GM12864 (cell line): Measurements from ENCODE around the gene TNIP3.

ENCODE experiments used
- DNase-seq: peaks from one replicate; pipeline ENCODE4 v3.0.0-alpha.2; 2011; ENCODE audit warnings: low read depth
- H3K4me3 ChIP-seq: 2 replicates; pipeline ENCODE4 v1.5.1; 2011; ENCODE audit warnings: mild to moderate bottlenecking, low read depth, low read length, control low read depth
- TF ChIP-seq, protein P1 (sequence below): IDR thresholded peaks from 2 replicates; pipeline ENCODE4 v1.5.1; 2011; ENCODE audit warnings: low read depth, mild to moderate bottlenecking, moderate library complexity, low read length, control low read depth, inconsistent platforms; ENCODE audit errors: missing control alignments

Gene TNIP3

DNA sequence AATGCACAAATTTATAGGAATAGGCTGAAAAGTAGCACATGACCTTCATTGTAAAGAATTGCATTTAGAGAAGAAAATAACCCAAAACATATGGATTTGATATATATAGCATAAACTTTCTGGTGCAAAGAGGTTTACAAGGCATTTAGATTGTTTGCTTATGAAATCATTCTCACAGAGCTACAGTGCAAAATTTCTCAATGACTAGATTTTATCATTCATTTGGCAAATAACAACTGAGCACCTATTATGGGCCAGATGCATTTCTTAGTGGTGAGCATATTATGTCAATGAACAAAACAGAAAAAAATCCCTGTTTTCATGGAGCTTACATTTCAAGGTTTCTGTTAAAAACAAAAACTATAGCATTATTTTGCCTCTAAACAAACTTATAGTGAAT lies 34.1 kb upstream of the TNIP3 start:
- TF ChIP-seq, protein P1, sequence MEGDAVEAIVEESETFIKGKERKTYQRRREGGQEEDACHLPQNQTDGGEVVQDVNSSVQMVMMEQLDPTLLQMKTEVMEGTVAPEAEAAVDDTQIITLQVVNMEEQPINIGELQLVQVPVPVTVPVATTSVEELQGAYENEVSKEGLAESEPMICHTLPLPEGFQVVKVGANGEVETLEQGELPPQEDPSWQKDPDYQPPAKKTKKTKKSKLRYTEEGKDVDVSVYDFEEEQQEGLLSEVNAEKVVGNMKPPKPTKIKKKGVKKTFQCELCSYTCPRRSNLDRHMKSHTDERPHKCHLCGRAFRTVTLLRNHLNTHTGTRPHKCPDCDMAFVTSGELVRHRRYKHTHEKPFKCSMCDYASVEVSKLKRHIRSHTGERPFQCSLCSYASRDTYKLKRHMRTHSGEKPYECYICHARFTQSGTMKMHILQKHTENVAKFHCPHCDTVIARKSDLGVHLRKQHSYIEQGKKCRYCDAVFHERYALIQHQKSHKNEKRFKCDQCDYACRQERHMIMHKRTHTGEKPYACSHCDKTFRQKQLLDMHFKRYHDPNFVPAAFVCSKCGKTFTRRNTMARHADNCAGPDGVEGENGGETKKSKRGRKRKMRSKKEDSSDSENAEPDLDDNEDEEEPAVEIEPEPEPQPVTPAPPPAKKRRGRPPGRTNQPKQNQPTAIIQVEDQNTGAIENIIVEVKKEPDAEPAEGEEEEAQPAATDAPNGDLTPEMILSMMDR, result no peak
- no peak for DNase-seq
- H3K4me3 ChIP-seq, result no peak overlapping the region

DNA sequence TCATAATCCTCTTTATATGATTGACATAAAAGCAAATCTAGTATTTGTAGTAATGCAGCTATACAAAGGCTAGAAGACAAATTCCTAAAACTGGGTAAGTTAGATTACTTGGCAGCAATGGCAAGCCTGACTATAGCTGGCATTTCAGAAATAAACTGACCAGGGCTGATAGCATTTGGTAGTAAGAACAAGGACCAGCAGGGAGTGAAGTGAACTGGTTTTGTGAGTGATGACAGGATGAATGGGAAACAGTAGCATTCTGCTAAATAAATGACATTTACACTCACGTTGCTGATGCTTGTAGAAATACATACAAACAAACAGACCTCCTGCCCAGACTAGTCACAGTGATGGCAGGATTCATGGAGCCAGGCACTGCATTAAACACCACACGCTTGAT lies 31.5 kb upstream of the TNIP3 start:
- DNase-seq, result no peak
- TF ChIP-seq, protein P1, result no peak
- H3K4me3 ChIP-seq, result no peak overlapping the region

DNA sequence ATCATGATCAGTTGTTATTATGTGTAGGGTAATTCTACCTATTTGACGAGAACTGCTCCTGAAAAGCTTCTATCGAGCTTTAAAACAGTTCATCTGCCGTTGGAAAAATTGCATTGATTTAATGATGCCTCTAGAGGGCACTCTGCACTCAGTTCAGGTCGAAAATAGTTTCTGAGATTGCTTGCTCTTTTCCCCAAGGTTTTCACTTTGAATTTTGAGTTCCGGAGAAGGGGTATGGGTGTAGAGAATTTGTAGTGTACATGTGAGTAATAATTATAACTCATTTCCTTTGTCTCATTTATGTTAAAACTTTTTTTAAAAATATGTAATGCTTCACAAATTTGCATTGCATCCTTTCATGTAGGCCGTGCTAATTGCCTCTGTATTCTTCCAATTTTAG lies 28.4 kb upstream of the TNIP3 start:
- no peak overlapping the region for H3K4me3 ChIP-seq
- TF ChIP-seq, protein P1, result peak; percentile 70
- DNase-seq, result no peak

DNA sequence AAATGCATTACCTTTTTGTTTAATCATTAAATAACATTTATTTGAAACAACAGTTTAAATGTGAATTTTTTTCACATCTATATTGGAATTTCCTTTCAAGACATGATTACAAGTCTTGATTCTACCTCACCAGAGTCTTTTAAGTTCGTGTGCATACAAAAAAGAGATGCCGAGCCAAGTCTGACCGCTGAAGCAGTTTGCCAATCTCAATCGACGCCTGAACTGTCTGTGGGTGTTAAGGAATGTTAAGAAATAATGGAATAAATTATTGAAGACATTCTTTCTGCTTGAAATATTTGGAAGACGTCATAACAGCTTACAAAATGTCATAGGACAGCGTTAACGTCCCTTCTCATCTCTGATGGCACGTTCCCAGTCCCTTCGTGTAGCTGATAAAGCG lies 27.9 kb upstream of the TNIP3 start:
- TF ChIP-seq, protein P1, result no peak
- DNase-seq, result no peak
- H3K4me3 ChIP-seq, result no peak overlapping the region

DNA sequence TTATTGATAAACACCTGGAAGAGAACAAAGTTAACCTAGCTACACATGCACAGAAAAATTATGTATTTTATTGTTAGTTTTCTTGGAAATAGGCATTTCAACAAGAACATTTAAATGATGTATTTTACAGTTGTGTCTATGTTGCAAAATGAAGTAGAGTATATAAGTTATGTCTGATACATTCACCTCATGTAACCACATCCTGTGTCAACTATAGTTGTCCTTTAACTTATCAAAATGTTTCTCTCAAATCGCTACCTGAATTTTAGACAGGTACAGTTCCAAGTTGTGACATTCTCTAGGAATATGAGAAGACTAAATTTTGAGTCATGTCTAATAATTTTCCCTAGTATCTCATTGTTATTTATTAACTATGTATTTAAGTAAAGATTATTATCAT lies 27.2 kb upstream of the TNIP3 start:
- TF ChIP-seq, protein P1, result no peak

DNA sequence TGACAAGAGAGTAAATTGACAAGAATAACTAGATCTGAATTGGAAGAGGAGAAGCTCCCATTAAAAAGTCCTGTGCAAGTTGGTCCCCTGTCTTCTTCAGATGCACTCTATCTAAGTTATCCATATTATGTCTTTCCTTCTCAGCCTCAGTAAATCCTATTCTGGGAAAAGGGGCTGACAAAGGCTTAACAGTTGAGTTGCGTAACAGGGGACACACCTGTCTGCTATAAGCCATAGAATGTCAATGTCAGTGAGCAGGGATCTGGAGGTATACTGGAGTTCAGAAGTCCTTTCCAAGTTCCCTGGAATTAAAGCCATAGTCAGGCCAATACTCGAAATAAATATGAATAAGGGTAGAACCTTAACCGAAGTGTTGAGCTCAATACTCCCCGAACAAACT lies 26.3 kb upstream of the TNIP3 start:
- TF ChIP-seq, protein P1, result no peak
- no peak overlapping the region for H3K4me3 ChIP-seq
- no peak for DNase-seq

More for the DNA sequence above, 27.2 kb upstream of the TNIP3 start:
- DNase-seq, result no peak
- H3K4me3 ChIP-seq, result no peak overlapping the region

DNA sequence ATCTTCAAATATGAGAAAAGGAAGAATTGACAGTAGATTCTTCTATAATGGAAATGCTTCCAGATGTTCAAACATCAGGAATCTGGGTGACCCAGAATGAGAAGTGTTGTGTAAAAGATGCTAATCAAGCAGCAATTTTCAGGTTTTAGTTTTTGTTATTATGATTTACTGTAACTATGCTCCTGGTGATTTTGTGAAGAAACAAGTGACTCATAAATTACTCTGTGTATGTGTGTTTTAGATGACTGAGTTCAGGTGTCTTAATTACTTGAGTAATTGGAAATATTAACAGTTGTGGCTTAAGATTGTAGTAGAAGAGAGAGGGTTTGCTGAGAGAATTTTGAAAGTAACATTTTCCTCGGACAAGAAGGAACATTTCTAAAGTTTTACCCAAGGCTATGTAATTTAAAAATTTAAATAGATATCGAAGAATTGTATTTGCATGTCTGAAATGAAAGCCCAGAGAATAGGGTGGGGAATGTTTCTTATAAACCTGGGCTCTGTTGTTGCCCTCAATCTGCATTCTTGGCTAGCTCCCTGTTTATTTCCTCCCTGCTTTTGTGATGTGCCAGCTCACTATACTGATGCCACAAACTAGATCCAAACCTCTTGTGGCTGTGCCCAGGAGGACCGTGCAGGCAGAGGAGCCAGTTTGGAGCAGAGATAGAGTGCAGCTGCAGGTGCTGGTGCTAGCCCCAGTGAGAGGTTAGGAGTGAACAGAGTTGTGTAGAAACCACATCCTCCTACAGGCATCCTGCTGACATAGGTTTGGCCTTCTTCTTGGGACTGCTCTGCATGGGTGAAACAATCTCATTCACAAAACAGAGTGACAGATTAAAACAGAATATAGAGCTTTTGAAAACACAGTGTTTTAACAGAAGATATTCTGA lies 25.4 kb upstream of the TNIP3 start:
- DNase-seq, result peak; percentile 37
- no peak overlapping the region for H3K4me3 ChIP-seq
- TF ChIP-seq, protein P1, result no peak
